HepG2 (cell line): ENCODE results near the gene FFAR1. TPM values are rescaled to one million over a fixed set of nuclear protein-coding genes. Genes with fewer than 3 reads are reported as not detected.

ENCODE experiments used
- ATAC-seq: fragments of 200-7000 bp; cut with Tn5 transposase; 3 replicates; pipeline ENCODE4 v1.9.1; 2020; ENCODE audit warnings: mild to moderate bottlenecking, moderate library complexity
- BruUV-seq: library from RNA; stranded (reverse); fragments of 400-500 nt; replicated peaks from 2 replicates; lab custom pipeline; 2021; lab: Mats Ljungman, UMichigan
- CTCF ChIA-PET: fragments of 300-600 bp; formaldehyde crosslinking; extraction: SDS; loops from one replicate; lab custom pipeline; 2021; ENCODE audit warnings: low total read pairs, inconsistent platforms, low intra/inter-chr PET ratio; lab: Yijun Ruan, JAX
- POLR2A ChIA-PET: fragments of 350-600 bp; sonication (Branson Sonifier 250); formaldehyde crosslinking; loops from one replicate; lab custom pipeline; 2020; ENCODE audit warnings: antibody characterized with exemption, inconsistent platforms; lab: Yijun Ruan, JAX
- DNase-seq: peaks from one replicate; pipeline ENCODE4 v3.0.0-alpha.2; 2015; ENCODE audit warnings: low spot score
- FAIRE-seq: peaks from 3 replicates; lab custom pipeline; 2011; peaks lifted over from hg19 to GRCh38; lab: Jason Lieb, UNC
- H2AFZ ChIP-seq: one replicate; pipeline ENCODE4 v1.6.1; 2011; ENCODE audit warnings: low read length, inconsistent platforms
- H3K27ac ChIP-seq: fragments of 300-600 bp; 3 replicates; pipeline ENCODE4 v1.8.0; 2011; ENCODE audit warnings: mixed run types, mild to moderate bottlenecking, mixed read lengths, low read length, inconsistent platforms; ENCODE audit not compliant: insufficient read depth; ENCODE audit errors: extremely low read length
- H3K27me3 ChIP-seq, 2 experiments: fragments of 200-600 bp in 1 of 2; 2 replicates in 1 of 2; 3 replicates in 1 of 2; pipeline versions ENCODE4 v1.6.0 to v1.8.0; 2011; ENCODE audit warnings: low read length in 2 of 2, mild to moderate bottlenecking in 2 of 2, moderate library complexity in 2 of 2, inconsistent platforms in 1 of 2; ENCODE audit not compliant: insufficient read depth in 2 of 2, control insufficient read depth in 1 of 2
- H3K36me3 ChIP-seq, 2 experiments: fragments of 200-600 bp in 1 of 2; replicated peaks in 1 of 2; 2 replicates in 1 of 2; 3 replicates in 1 of 2; pipeline versions ENCODE4 v1.5.1 to v1.8.0; 2011; ENCODE audit warnings: low read length in 2 of 2, inconsistent platforms in 1 of 2; ENCODE audit not compliant: insufficient read depth in 2 of 2, control insufficient read depth in 1 of 2
- H3K4me1 ChIP-seq: 2 replicates; pipeline ENCODE4 v1.5.1; 2012; ENCODE audit warnings: low read length, inconsistent platforms; ENCODE audit not compliant: insufficient read depth
- H3K4me2 ChIP-seq: 2 replicates; pipeline ENCODE4 v1.6.0; 2011; ENCODE audit warnings: low read depth, low read length, inconsistent platforms
- H3K4me3 ChIP-seq, 3 experiments: fragments of 200-600 bp in 1 of 3; sonication (generic), shearing (Covaris generic) in 1 of 3; replicated peaks in 1 of 3; 2 replicates each; pipeline ENCODE4 v1.5.1; 2011 to 2016; ENCODE audit warnings: low read length in 3 of 3, inconsistent platforms in 2 of 3, low read depth in 2 of 3, mild to moderate bottlenecking in 2 of 3, control low read depth in 1 of 3, mixed read lengths in 1 of 3; ENCODE audit not compliant: insufficient read depth in 1 of 3
- H3K79me2 ChIP-seq: one replicate; pipeline ENCODE4 v1.6.1; 2011; ENCODE audit warnings: low read length, inconsistent platforms; ENCODE audit not compliant: insufficient read depth
- H3K9ac ChIP-seq: 2 replicates; pipeline ENCODE4 v1.6.0; 2011; ENCODE audit warnings: mild to moderate bottlenecking, low read depth, low read length, inconsistent platforms; ENCODE audit not compliant: insufficient read depth
- H3K9me3 ChIP-seq: 2 replicates; pipeline ENCODE4 v1.5.1; 2012; ENCODE audit warnings: mild to moderate bottlenecking, low read length
- H4K20me1 ChIP-seq: 2 replicates; pipeline ENCODE4 v1.6.0; 2011; ENCODE audit warnings: inconsistent platforms, mild to moderate bottlenecking, low read length, moderate library complexity; ENCODE audit not compliant: insufficient read depth
- MAFK ChIP-seq, 2 experiments: IDR thresholded peaks in 1 of 2; conservative IDR thresholded peaks in 1 of 2; 2 replicates each; pipeline ENCODE4 v1.6.1; 2011; ENCODE audit warnings: improper control_type of control experiment in 2 of 2, low read length in 2 of 2
- POGZ ChIP-seq: sonication (generic); formaldehyde crosslinking; IDR thresholded peaks from 2 replicates; pipeline ENCODE4 v1.4.0; 2020; ENCODE audit warnings: mild to moderate bottlenecking, missing genetic modification reagents
- RFX1 ChIP-seq: fragments of 450-650 bp; IDR thresholded peaks from 2 replicates; pipeline ENCODE4 v1.6.1; 2017
- SPEN ChIP-seq: sonication (generic); formaldehyde crosslinking; IDR thresholded peaks from 2 replicates; pipeline ENCODE4 v1.5.1; 2020; ENCODE audit warnings: low read depth, mild to moderate bottlenecking, missing genetic modification reagents
- TCF7 ChIP-seq: sonication (generic); IDR thresholded peaks from 2 replicates; pipeline ENCODE4 v1.6.1; 2016; ENCODE audit warnings: antibody characterized with exemption, low read depth
- TMF1 ChIP-seq: sonication (generic); formaldehyde crosslinking; IDR thresholded peaks from 2 replicates; pipeline ENCODE4 v1.8.1; 2022; ENCODE audit warnings: low read depth, missing genetic modification reagents
- ZNF317 ChIP-seq: sonication (generic); formaldehyde crosslinking; IDR thresholded peaks from 2 replicates; pipeline ENCODE4 v1.5.0; 2020; ENCODE audit warnings: mild to moderate bottlenecking, missing genetic modification reagents
- ZNF331 ChIP-seq: sonication (generic); formaldehyde crosslinking; IDR thresholded peaks from 2 replicates; pipeline ENCODE4 v1.4.0; 2020; ENCODE audit warnings: missing genetic modification reagents
- ZNF577 ChIP-seq: sonication (generic); formaldehyde crosslinking; IDR thresholded peaks from 2 replicates; pipeline ENCODE4 v1.4.0; 2020; ENCODE audit warnings: mild to moderate bottlenecking, low read depth, missing genetic modification reagents, borderline replicate concordance
- WGBS: methylation state at CpG from one replicate; pipeline ENCODE4 v1.1.6; 2017; ENCODE audit warnings: low lambda C conversion rate; 5-methylcytosine and 5-hydroxymethylcytosine counted together
- in situ Hi-C: cut with HindIII; loops from 2 replicates; pipeline ENCODE4 v1.10.0; 2017; ENCODE audit warnings: low pct_unique_long_range_greater_than_20kb; ENCODE audit not compliant: extremely low pct_ligation_motif_present
- intact Hi-C: fragments of 100-400 bp; cut with micrococcal nuclease; formaldehyde crosslinking; loops from one replicate; pipeline ENCODE4 v1.10.0; 2022; ENCODE audit not compliant: unreplicated experiment
- polyA plus RNA-seq, 8 experiments: library from polyadenylated mRNA; depleted of rRNA in 3 of 8; stranded (reverse) in 7 of 8; unstranded in 1 of 8; fragments of >200 nt; fragmentation: Illumina TruSeq in 4 of 8; extraction: Trizol in 4 of 8; gene quantifications; 2 replicates each; pipeline versions ENCODE4 v1.2.1 to v1.2.3, GENCODE V29; 2011 to 2016; ENCODE audit warnings: low read depth in 4 of 8, missing spikeins in 1 of 8, mixed read lengths in 1 of 8; ENCODE audit not compliant: insufficient read depth in 1 of 8
- total RNA-seq, 5 experiments: library from RNA; depleted of rRNA; stranded (reverse); fragments of >200 nt; fragmentation: Illumina TruSeq; extraction: Trizol; gene quantifications; 2 replicates each; pipeline ENCODE4 v1.2.3, GENCODE V29; 2016; ENCODE audit warnings: low read depth in 1 of 5
- TF ChIP-seq, protein P1 (sequence below): sonication (generic); formaldehyde crosslinking; IDR thresholded peaks from 2 replicates; pipeline ENCODE4 v1.9.0; 2022; ENCODE audit warnings: missing genetic modification reagents, mild to moderate bottlenecking, borderline replicate concordance
- TF ChIP-seq, protein P2 (sequence below): IDR thresholded peaks from 2 replicates; pipeline ENCODE4 v1.6.1; 2016; ENCODE audit warnings: low read depth
- TF ChIP-seq, protein P3 (sequence below): sonication (generic); formaldehyde crosslinking; IDR thresholded peaks from 2 replicates; pipeline ENCODE4 v1.5.0; 2020; ENCODE audit warnings: missing genetic modification reagents
- TF ChIP-seq, protein P4 (sequence below), 2 experiments: sonication (generic) in 1 of 2; formaldehyde crosslinking in 1 of 2; IDR thresholded peaks; 2 replicates each; pipeline versions ENCODE4 v1.5.1 to v1.6.1; 2011 to 2020; ENCODE audit warnings: borderline replicate concordance in 1 of 2, low read depth in 1 of 2, low read length in 1 of 2, mild to moderate bottlenecking in 1 of 2, missing genetic modification reagents in 1 of 2, moderate library complexity in 1 of 2

Gene FFAR1
- total and polyA plus RNA-seq, 2 of the 13 experiments (the other 11 are each of a cell fraction or from before 2014, with no cell fraction given) = not detected

DNA sequence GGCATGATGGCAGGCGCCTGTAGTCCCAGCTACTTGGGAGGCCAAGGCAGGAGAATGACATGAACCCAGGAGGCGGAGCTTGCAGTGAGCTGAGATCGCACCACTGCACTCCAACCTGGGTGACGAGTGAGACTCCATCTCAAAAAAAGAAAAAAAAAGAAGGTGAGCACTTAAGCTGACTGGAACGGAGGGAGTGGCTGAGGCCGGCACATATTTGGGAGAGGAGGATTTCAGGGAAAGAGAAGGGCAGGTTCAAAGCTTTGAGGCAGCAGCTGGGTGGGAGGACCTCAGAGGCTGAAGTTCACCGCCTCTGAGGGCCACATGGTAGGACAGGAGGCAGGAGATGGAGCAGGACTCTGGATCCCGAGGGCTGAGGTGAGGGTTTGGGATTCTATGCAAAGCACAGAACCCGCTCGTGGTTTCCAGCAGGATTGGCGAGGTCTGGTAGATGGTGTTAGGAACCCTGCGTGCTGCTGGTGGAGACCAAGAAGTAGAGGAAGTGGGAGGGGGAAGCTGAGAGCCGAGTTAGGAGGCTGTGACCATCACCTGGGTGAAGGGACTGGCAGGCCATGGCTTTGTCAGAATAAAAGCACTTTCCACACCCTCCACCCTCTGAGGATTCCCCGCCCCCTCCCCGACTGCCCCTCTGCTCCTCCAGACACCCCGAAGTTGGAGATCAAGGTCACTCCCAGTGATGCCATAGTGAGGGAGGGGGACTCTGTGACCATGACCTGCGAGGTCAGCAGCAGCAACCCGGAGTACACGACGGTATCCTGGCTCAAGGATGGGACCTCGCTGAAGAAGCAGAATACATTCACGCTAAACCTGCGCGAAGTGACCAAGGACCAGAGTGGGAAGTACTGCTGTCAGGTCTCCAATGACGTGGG is 10.4 kb upstream of the FFAR1 start:
- Histone ChIP-seq H3K9me3 (no peaks in the 10 kb centered on the region), H3K4me2 (no peak overlapping the region), H3K9ac (no peak overlapping the region), H2AFZ (no peak overlapping the region), H3K27me3 (no peaks in the 10 kb centered on the region), H3K4me1 (peaks cover 17% of the 10 kb centered on the region), H3K4me3 (no peak overlapping the region), H3K79me2 (no peaks in the 10 kb centered on the region), H4K20me1 (no peaks in the 10 kb centered on the region), H3K36me3 (no peaks in the 10 kb centered on the region), H3K27ac (no peak overlapping the region)
- DNase-seq (no peak), FAIRE-seq (no peak), ATAC-seq (peak; percentile 39; the same call in 2 of the 3 replicates)
- no peak for TF ChIP-seq SPEN
- no peak for TF ChIP-seq ZNF317 (CRISPR knock-in tag)
- no peak for TF ChIP-seq RFX1
- TF ChIP-seq POGZ (CRISPR knock-in tag) = no peak
- TF ChIP-seq TMF1 (CRISPR knock-in tag) = no peak
- no peak for TF ChIP-seq ZNF577 (CRISPR knock-in tag)
- no peak for TF ChIP-seq MAFK (conservative IDR thresholded peaks at IDR 0.05 in 1 of 2, IDR thresholded peaks at IDR 0.05 in 1 of 2; ENCODE audit: low read length in 2 of 2)
- TF ChIP-seq TCF7 = no peak
- TF ChIP-seq, protein P1, sequence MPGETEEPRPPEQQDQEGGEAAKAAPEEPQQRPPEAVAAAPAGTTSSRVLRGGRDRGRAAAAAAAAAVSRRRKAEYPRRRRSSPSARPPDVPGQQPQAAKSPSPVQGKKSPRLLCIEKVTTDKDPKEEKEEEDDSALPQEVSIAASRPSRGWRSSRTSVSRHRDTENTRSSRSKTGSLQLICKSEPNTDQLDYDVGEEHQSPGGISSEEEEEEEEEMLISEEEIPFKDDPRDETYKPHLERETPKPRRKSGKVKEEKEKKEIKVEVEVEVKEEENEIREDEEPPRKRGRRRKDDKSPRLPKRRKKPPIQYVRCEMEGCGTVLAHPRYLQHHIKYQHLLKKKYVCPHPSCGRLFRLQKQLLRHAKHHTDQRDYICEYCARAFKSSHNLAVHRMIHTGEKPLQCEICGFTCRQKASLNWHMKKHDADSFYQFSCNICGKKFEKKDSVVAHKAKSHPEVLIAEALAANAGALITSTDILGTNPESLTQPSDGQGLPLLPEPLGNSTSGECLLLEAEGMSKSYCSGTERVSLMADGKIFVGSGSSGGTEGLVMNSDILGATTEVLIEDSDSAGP (CRISPR knock-in tag) = no peak
- TF ChIP-seq, protein P2, sequence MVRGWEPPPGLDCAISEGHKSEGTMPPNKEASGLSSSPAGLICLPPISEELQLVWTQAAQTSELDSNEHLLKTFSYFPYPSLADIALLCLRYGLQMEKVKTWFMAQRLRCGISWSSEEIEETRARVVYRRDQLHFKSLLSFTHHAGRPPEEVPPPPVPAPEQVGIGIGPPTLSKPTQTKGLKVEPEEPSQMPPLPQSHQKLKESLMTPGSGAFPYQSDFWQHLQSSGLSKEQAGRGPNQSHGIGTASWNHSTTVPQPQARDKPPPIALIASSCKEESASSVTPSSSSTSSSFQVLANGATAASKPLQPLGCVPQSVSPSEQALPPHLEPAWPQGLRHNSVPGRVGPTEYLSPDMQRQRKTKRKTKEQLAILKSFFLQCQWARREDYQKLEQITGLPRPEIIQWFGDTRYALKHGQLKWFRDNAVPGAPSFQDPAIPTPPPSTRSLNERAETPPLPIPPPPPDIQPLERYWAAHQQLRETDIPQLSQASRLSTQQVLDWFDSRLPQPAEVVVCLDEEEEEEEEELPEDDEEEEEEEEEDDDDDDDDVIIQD (CRISPR knock-in tag) = no peak
- TF ChIP-seq ZNF331 = no peak
- TF ChIP-seq, protein P3, sequence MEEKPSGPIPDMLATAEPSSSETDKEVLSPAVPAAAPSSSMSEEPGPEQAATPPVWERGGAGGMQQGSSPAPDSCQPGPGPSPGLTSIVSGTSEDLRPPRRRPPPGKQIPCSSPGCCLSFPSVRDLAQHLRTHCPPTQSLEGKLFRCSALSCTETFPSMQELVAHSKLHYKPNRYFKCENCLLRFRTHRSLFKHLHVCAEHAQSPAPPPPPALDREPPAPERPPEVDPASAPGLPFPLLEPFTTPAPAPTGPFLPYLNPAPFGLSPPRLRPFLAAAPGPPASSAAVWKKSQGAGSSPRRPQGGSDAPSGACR (CRISPR knock-in tag) = no peak
- TF ChIP-seq, protein P4, sequence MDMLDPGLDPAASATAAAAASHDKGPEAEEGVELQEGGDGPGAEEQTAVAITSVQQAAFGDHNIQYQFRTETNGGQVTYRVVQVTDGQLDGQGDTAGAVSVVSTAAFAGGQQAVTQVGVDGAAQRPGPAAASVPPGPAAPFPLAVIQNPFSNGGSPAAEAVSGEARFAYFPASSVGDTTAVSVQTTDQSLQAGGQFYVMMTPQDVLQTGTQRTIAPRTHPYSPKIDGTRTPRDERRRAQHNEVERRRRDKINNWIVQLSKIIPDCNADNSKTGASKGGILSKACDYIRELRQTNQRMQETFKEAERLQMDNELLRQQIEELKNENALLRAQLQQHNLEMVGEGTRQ (IDR thresholded peaks at IDR 0.05; ENCODE audit: low read depth, low read length) = no peak
- TF ChIP-seq, protein P4 (CRISPR knock-in tag; IDR thresholded peaks at IDR 0.05; ENCODE audit: borderline replicate concordance) = no peak
- POLR2A ChIA-PET = no interaction called here
- 72% methylated on average over 25 of the region's 25 CpGs for WGBS
- in situ Hi-C loops (no loop called here), intact Hi-C loops (no loop called here)
- no TSS peak for BruUV-seq
- CTCF ChIA-PET = no interaction called here
